CD4-positive, alpha-beta T cell treated with Interleukin-4 for 1 hour (primary cell): Measurements from ENCODE around the gene SMG5.

ENCODE experiments used
- DNase-seq, 2 donors: peaks; one replicate each; pipeline ENCODE4 v3.0.0-alpha.2; 2020 to 2022

Gene SMG5

DNA sequence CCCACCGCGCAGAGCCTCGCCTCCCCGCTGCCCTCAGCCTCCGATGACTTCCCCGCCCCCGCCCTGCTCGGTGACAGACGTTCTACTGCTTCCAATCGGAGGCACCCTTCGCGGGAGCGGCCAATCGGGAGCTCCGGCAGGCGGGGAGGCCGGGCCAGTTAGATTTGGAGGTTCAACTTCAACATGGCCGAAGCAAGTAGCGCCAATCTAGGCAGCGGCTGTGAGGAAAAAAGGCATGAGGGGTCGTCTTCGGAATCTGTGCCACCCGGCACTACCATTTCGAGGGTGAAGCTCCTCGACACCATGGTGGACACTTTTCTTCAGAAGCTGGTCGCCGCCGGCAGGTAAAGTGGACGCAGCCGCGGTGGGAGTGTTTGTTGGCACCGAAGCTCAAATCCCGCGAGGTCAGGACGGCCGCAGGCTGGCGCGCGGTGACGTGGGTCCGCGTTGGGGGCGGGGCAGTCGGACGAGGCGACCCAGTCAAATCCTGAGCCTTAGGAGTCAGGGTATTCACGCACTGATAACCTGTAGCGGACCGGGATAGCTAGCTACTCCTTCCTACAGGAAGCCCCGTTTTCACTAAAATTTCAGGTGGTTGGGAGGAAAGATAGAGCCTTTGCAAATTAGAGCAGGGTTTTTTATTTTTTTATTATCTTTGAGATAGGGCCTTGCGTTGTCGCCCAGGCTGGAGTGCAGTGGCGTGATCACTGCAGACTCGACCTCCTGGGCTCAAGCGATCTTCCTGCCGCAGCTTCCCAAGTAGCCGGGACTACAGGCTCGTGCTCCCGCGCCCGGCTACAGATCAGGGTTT, 69.6 kb downstream of the SMG5 start, which contains the start of gene PMF1:
Gene PMF1, plus strand, starts transcription at position 175 of the 811 bp plus-strand sequence. Its CDS starts 9 bp downstream, at position 184.
- DNase-seq: peak; percentile 95

DNA sequence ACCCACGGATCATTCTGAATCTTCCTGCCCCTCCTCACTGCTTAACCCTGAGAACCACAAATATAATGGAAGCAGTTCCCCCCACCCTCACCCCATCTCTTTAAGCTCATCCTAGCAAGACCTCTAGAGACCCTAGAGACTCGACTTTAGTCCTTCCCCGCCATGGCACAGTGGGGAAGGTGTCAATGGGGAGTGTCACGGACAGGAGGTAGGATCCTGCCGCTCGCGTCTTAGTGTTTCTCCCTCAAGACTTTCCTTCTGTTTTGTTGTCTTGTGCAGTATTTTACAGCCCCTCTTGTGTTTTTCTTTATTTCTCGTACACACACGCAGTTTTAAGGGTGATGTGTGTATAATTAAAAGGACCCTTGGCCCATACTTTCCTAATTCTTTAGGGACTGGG, 70.5 kb downstream of the SMG5 start:
- DNase-seq: no peak

DNA sequence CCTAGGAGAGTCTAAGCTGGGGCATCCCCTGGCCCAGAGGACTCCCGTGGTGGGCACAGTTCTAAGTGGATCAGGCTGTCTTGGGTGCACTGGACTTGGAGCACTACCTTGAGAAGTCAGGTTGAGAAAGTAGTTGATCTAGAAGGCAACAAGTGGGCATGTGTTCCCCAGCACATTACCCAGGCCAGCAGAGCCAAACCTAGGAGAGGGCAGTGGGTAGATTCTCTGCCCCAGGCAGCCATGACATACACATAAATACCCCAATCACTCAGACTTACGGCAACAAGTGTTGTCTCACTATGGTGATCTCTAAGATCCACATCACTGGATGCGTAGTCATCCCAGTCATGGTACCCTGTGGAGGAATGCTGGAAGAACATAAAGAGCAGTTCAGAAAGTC, 71.4 kb downstream of the SMG5 start:
- DNase-seq: no peak

DNA sequence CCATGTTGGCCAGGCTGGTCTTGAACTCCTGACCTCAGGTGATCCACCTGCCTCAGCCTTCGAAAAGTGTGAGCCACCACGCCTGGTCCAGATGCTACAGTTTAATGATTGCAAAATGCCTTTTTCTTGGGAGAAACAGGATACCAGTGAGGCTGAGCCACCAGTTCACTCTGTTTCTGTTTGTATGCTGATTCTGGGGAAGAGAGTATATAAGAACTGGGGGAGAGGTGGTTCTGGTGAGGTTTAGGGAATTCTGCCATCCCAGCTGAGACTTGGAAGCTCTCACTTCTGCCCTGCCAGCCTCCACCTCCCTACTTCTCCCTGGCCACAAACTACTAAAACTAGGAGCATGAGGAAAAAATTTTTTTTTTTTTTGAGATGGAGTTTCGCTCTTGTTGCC, 77.9 kb downstream of the SMG5 start:
- no peak for DNase-seq

DNA sequence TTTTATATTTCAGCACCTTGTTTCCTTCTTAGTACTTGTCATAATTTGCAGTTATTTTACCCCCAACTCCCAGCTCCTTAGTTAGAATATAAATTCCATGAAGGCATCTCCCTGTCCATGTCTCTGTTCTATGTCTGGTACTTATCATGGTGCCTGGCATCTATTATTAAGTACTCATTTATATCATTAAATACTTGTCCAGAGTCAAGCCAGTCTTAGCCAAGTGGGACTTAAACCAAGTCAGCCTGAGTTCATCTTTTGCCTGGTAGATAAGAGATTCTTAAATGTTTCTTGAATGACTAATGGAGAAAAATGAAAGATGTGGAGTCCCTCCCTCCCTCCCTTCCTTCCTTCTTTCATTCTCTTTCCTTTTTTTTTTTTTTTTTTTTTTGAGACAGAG, 79.3 kb downstream of the SMG5 start:
- no peak for DNase-seq

DNA sequence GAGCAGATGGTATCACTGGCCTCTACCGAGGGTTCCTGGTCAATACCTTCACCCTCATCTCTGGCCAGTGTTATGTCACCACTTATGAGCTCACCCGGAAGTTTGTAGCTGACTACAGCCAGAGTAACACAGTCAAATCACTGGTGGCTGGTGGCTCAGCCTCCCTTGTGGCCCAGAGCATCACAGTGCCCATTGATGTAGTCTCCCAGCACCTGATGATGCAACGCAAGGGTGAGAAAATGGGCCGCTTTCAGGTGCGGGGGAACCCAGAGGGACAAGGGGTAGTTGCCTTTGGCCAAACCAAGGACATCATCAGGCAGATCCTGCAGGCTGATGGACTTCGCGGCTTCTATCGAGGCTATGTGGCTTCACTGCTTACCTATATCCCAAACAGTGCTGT, 82.6 kb downstream of the SMG5 start:
- no peak for DNase-seq
